Measurements from ENCODE around the gene IL6. TPM values are rescaled to one million over a fixed set of nuclear protein-coding genes. Genes with fewer than 3 reads are reported as not detected.

The IL6 gene
- total RNA-seq = 1 to 10 TPM; 5.8 to 7.1 TPM

GRCh38 chr7:22726907-22727713 is at the start of gene IL6:
Gene IL6, plus strand, starts transcription at chr7:22727200. Its CDS starts 63 bp downstream, at chr7:22727263.

Other genes starting within 250 kb of the IL6 start
- gene STEAP1B, start 227.0 kb upstream of the IL6 start, total RNA-seq = 1 to 10 TPM; 1.1 to 1.3 TPM
- gene TOMM7, start 95.6 kb downstream of the IL6 start, total RNA-seq = 100 to 1,000 TPM; 399 to 422 TPM